ENCODE measurements around the gene DEPDC5. TPM values are rescaled to one million over a fixed set of nuclear protein-coding genes. Genes with fewer than 3 reads are reported as not detected.

DEPDC5 gene
- total and polyA plus RNA-seq, 10 of the 15 experiments (the other 5 are each of a cell fraction or from before 2014, with no cell fraction given) = 3.0 to 38.9 (median 22.8) TPM

- Histone ChIP-seq H3K79me2 (ENCODE audit: control insufficient read depth, insufficient read depth, low read length) (peaks cover 26% of the 10 kb centered on the region), H3K4me1 (ENCODE audit: control insufficient read depth, insufficient read depth, low read length) (peaks cover 16% of the 10 kb centered on the region), H3K27ac (ENCODE audit: control insufficient read depth, insufficient read depth) (peak overlapping the region; percentile 97; the same call in 1 of the 2 replicates), H3K27me3 (replicated peaks in 1 of 2; ENCODE audit: control insufficient read depth in 2 of 2, insufficient read depth in 2 of 2, low read length in 1 of 2) (no peaks in the 10 kb centered on the region), H3K9me3 (replicated peaks; ENCODE audit: control insufficient read depth, insufficient read depth, low read length) (no peaks in the 10 kb centered on the region), H2AFZ (ENCODE audit: control insufficient read depth, low read depth, low read length) (no peak overlapping the region; the same call in none of the 2 replicates), H3K4me2 (ENCODE audit: control insufficient read depth, insufficient read depth) (peak overlapping the region; percentile 86), H3K36me3 (ENCODE audit: control insufficient read depth in 2 of 2, insufficient read depth in 2 of 2, low read length in 1 of 2) (peaks cover 0 to 3% of the 10 kb centered on the region in 2 experiments; a peak in 2 of 4 replicates), H3K9ac (ENCODE audit: control insufficient read depth, insufficient read depth, low read length) (peak overlapping the region; percentile 94), H4K20me1 (ENCODE audit: control insufficient read depth, insufficient read depth) (no peaks in the 10 kb centered on the region), H3K4me3 (peak overlapping the region; percentile 84)
- ChIA-PET SMC1A (ENCODE audit: uncharacterized antibody, unreplicated experiment) (interaction anchor here (1.1 kb wide), 1 partner anchor 28 kb away, joined by 3 read pairs; no protein-coding TSS in a partner anchor), RAD21 (ENCODE audit: unreplicated experiment) (interaction anchor here (1.4 kb wide), 1 partner anchor 93 kb away, joined by 4 read pairs; the partner anchor contains the start of gene PISD), POLR2A (interaction anchor here (0.7 to 0.8 kb wide), 2 partner anchors 31 to 38 kb away, joined by 3 to 4 read pairs; no protein-coding TSS in a partner anchor), CTCF (interaction anchor here (1.8 kb wide), 1 partner anchor 89 kb away, joined by 7 read pairs; no protein-coding TSS in a partner anchor)
- WGBS (ENCODE audit: insufficient coverage, insufficient replicate concordance, low lambda C conversion rate, missing lambda C conversion rate) = 3% methylated on average over 6 of the region's 6 CpGs
- BruUV-seq (replicated peaks) = no TSS peak
- no peak for DNase-seq (ENCODE audit: low read depth, low spot score)
- TF ChIP-seq RUNX3 (IDR thresholded peaks at IDR 0.05; ENCODE audit: low read length) (peak; percentile 69), LARP7 (IDR thresholded peaks at IDR 0.05) (no peak), BHLHE40 (IDR thresholded peaks at IDR 0.05; ENCODE audit: borderline replicate concordance in 1 of 2, low read depth in 2 of 2, low read length in 1 of 2) (peak in 1 of 2 experiments; percentile 32; a peak in 1 of 4 replicates), NR2F1 (conservative IDR thresholded peaks at IDR 0.05) (peak; percentile 27; the same call in 1 of the 2 replicates)
- FAIRE-seq = no peak
- intact Hi-C loops (cut with micrococcal nuclease; ENCODE audit: unreplicated experiment) (loop anchor here (2.0 to 10.0 kb wide), 4 partner anchors 34 to 408 kb away; partner anchors contain the start of genes PATZ1, PISD and YWHAH), in situ Hi-C loops (cut with MboI) (no loop called here)
- ATAC-seq = 0 out of 3 replicates have a peak, but pooled peaks have one; percentile 1
Observed at GRCh38 chr22:31754813-31755212, 994 bp downstream of the DEPDC5 start.

- in situ Hi-C loops (cut with MboI) (no loop called here), intact Hi-C loops (cut with micrococcal nuclease; ENCODE audit: unreplicated experiment) (loop anchor here (10.0 kb wide), 1 partner anchor 92 kb away; the partner anchor contains the start of gene PISD)
- Histone ChIP-seq H3K4me3 (no peak overlapping the region), H2AFZ (ENCODE audit: control insufficient read depth, low read depth, low read length) (no peak overlapping the region), H3K4me2 (ENCODE audit: control insufficient read depth, insufficient read depth) (no peak overlapping the region; the same call in 1 of the 2 replicates), H3K79me2 (ENCODE audit: control insufficient read depth, insufficient read depth, low read length) (peaks cover 25% of the 10 kb centered on the region), H3K27me3 (replicated peaks in 1 of 2; ENCODE audit: control insufficient read depth in 2 of 2, insufficient read depth in 2 of 2, low read length in 1 of 2) (no peaks in the 10 kb centered on the region), H3K27ac (ENCODE audit: control insufficient read depth, insufficient read depth) (no peak overlapping the region), H3K9ac (ENCODE audit: control insufficient read depth, insufficient read depth, low read length) (no peak overlapping the region), H3K9me3 (replicated peaks; ENCODE audit: control insufficient read depth, insufficient read depth, low read length) (no peaks in the 10 kb centered on the region), H3K36me3 (ENCODE audit: control insufficient read depth in 2 of 2, insufficient read depth in 2 of 2, low read length in 1 of 2) (peaks cover 0 to 3% of the 10 kb centered on the region in 2 experiments; a peak in 3 of 4 replicates), H3K4me1 (ENCODE audit: control insufficient read depth, insufficient read depth, low read length) (peaks cover 13% of the 10 kb centered on the region), H4K20me1 (ENCODE audit: control insufficient read depth, insufficient read depth) (no peaks in the 10 kb centered on the region)
- ATAC-seq = no peak
- ChIA-PET RAD21 (ENCODE audit: unreplicated experiment) (no interaction called here), SMC1A (ENCODE audit: uncharacterized antibody, unreplicated experiment) (interaction anchor here (0.9 kb wide), 1 partner anchor 96 kb away, joined by 3 read pairs; the partner anchor contains the start of gene PISD), POLR2A (interaction anchor here (2.0 kb wide), 1 partner anchor 35 kb away, joined by 6 read pairs; no protein-coding TSS in a partner anchor), CTCF (interaction anchor here (0.6 to 2.0 kb wide), 2 partner anchors 14 to 189 kb away, joined by 3 to 5 read pairs; no protein-coding TSS in a partner anchor)
- BruUV-seq (replicated peaks) = no TSS peak
- 100% methylated on average over 1 of the region's 1 CpG for WGBS (ENCODE audit: insufficient coverage, insufficient replicate concordance, low lambda C conversion rate, missing lambda C conversion rate)
- no peak for DNase-seq (ENCODE audit: low read depth, low spot score)
- no peak for FAIRE-seq
- no peak for TF ChIP-seq ATF7 (IDR thresholded peaks at IDR 0.05; ENCODE audit: low read depth)
- TF ChIP-seq ZBTB4 (CRISPR knock-in tag; IDR thresholded peaks at IDR 0.05) = no peak
- TF ChIP-seq DPF2 (IDR thresholded peaks at IDR 0.05) = no peak
- no peak for TF ChIP-seq E4F1 (IDR thresholded peaks at IDR 0.05; ENCODE audit: borderline replicate concordance, partially characterized antibody)
- TF ChIP-seq IRF5 (IDR thresholded peaks at IDR 0.05; ENCODE audit: borderline replicate concordance) = no peak
Observed at GRCh38 chr22:31757265-31757664, 3.4 kb downstream of the DEPDC5 start.
